OCI-LY7 (cell line): ENCODE results near the gene CEP72. TPM values are rescaled to one million over a fixed set of nuclear protein-coding genes. Genes with fewer than 3 reads are reported as not detected.

Experiments used
- BruUV-seq: library from RNA; stranded (reverse); fragments of 400-500 nt; replicated peaks from 2 replicates; lab custom pipeline; 2021; lab: Mats Ljungman, UMichigan
- CTCF ChIA-PET: fragments of 300-600 bp; sonication (Branson Sonifier 250); formaldehyde crosslinking; loops from one replicate; lab custom pipeline; 2022; ENCODE audit warnings: antibody characterized with exemption; ENCODE audit not compliant: unreplicated experiment; lab: Charles Lee
- POLR2A ChIA-PET: fragments of 300-600 bp; sonication (Branson Sonifier 250); formaldehyde crosslinking; loops from one replicate; lab custom pipeline; 2022; ENCODE audit warnings: antibody characterized with exemption; lab: Charles Lee
- DNase-seq: peaks from one replicate; pipeline ENCODE4 v3.0.0-alpha.2; 2015; ENCODE audit warnings: low spot score
- H2AFZ ChIP-seq: fragments of 200-600 bp; sonication (generic), shearing (Covaris generic); 2 replicates; pipeline ENCODE4 v1.6.1; 2014; ENCODE audit warnings: mild to moderate bottlenecking, antibody characterized with exemption, low read length, moderate library complexity
- H3K27ac ChIP-seq: fragments of 200-600 bp; sonication (generic); 2 replicates; pipeline ENCODE4 v1.5.1; 2014; ENCODE audit warnings: mixed run types, low read depth, mild to moderate bottlenecking, moderate library complexity, low read length, inconsistent platforms; ENCODE audit not compliant: poor library complexity, severe bottlenecking
- H3K36me3 ChIP-seq: fragments of 200-600 bp; sonication (generic); 2 replicates; pipeline ENCODE4 v1.6.1; 2014; ENCODE audit warnings: mild to moderate bottlenecking, antibody characterized with exemption, low read length, moderate library complexity, mixed read lengths; ENCODE audit not compliant: insufficient read depth
- H3K4me1 ChIP-seq: fragments of 200-600 bp; sonication (generic); 2 replicates; pipeline ENCODE4 v1.5.1; 2014; ENCODE audit warnings: mild to moderate bottlenecking, low read length; ENCODE audit not compliant: insufficient read depth, poor library complexity, severe bottlenecking
- H3K4me2 ChIP-seq: fragments of 200-600 bp; sonication (generic); 2 replicates; pipeline ENCODE4 v1.6.1; 2014; ENCODE audit warnings: mild to moderate bottlenecking, low read length
- H3K4me3 ChIP-seq: fragments of 200-600 bp; sonication (generic); 2 replicates; pipeline ENCODE4 v1.5.1; 2014; ENCODE audit warnings: mild to moderate bottlenecking, low read depth, low read length; ENCODE audit not compliant: poor library complexity, severe bottlenecking
- H3K79me2 ChIP-seq: fragments of 200-600 bp; sonication (generic); 2 replicates; pipeline ENCODE4 v1.6.1; 2016; ENCODE audit warnings: low read depth, mild to moderate bottlenecking, low read length, moderate library complexity, mixed read lengths; ENCODE audit not compliant: insufficient read depth
- H3K9me2 ChIP-seq: fragments of 200-600 bp; sonication (generic); 2 replicates; pipeline ENCODE4 v1.6.1; 2016; ENCODE audit warnings: mild to moderate bottlenecking, low read length, mixed read lengths; ENCODE audit not compliant: insufficient read depth
- H3K9me3 ChIP-seq: fragments of 200-600 bp; sonication (generic); 2 replicates; pipeline ENCODE4 v1.6.1; 2014; ENCODE audit warnings: mild to moderate bottlenecking, mixed run types, low read length, mixed read lengths
- H4K20me1 ChIP-seq: fragments of 200-600 bp; sonication (generic); 2 replicates; pipeline ENCODE4 v1.6.1; 2014; ENCODE audit warnings: mild to moderate bottlenecking, antibody characterized with exemption, low read length, moderate library complexity, mixed read lengths; ENCODE audit not compliant: insufficient read depth
- CTCF ChIP-seq: fragments of 200-600 bp; sonication (generic); conservative IDR thresholded peaks from 2 replicates; pipeline ENCODE4 v1.5.1; 2014; ENCODE audit warnings: mild to moderate bottlenecking, antibody characterized with exemption, low read length, moderate library complexity, mixed read lengths
- EZH2phosphoT487 ChIP-seq: fragments of 200-600 bp; sonication (generic); IDR thresholded peaks from 2 replicates; pipeline ENCODE4 v1.6.1; 2018; ENCODE audit warnings: low read depth, borderline replicate concordance, mild to moderate bottlenecking, mixed run types, antibody characterized with exemption, low read length, moderate library complexity, mixed read lengths
- intact Hi-C: fragments of 100-400 bp; cut with micrococcal nuclease; formaldehyde crosslinking; loops from one replicate; pipeline ENCODE4 v1.10.0; 2022; ENCODE audit not compliant: unreplicated experiment
- total RNA-seq, 2 experiments: library from RNA; depleted of rRNA in 1 of 2; stranded (reverse); fragments of >200 nt in 1 of 2; shearing (Covaris generic) in 1 of 2; gene quantifications; 2 replicates each; pipeline ENCODE4 v1.2.3, GENCODE V29; 2014 to 2022

CEP72 gene
- total RNA-seq, 2 experiments from 2014 or later, result 26.9 to 42.7 TPM

- ChIA-PET CTCF (no interaction called here), POLR2A (no interaction called here)
- H3K4me1 ChIP-seq, result no peaks in the 10 kb centered on the region
- no peak for DNase-seq
- no peaks in the 10 kb centered on the region for H3K9me3 ChIP-seq
- intact Hi-C loops, result no loop called here
- H3K4me3 ChIP-seq, result no peak overlapping the region
- no peaks in the 10 kb centered on the region for H3K9me2 ChIP-seq
- BruUV-seq, result no TSS peak
- H2AFZ ChIP-seq, result no peak overlapping the region
- TF ChIP-seq CTCF, result no peak
- no peak for TF ChIP-seq EZH2phosphoT487
- H3K27ac ChIP-seq, result no peak overlapping the region
- H3K36me3 ChIP-seq, result peaks cover 81% of the 10 kb centered on the region
- H4K20me1 ChIP-seq, result no peaks in the 10 kb centered on the region
- no peaks in the 10 kb centered on the region for H3K79me2 ChIP-seq
- H3K4me2 ChIP-seq, result no peak overlapping the region
Observed at GRCh38 chr5:636951-637350, 24.8 kb downstream of the CEP72 start.

- intact Hi-C loops, result no loop called here
- no TSS peak for BruUV-seq
- Histone ChIP-seq H3K9me2 (no peaks in the 10 kb centered on the region), H3K4me1 (no peaks in the 10 kb centered on the region), H4K20me1 (no peaks in the 10 kb centered on the region), H3K36me3 (peaks cover 89% of the 10 kb centered on the region), H3K79me2 (no peaks in the 10 kb centered on the region), H3K4me3 (no peak overlapping the region), H3K4me2 (no peak overlapping the region), H3K9me3 (no peaks in the 10 kb centered on the region), H2AFZ (no peak overlapping the region), H3K27ac (no peak overlapping the region)
- CTCF ChIA-PET, result no interaction called here
- DNase-seq, result no peak
- POLR2A ChIA-PET, result no interaction called here
- TF ChIP-seq EZH2phosphoT487, result no peak
- no peak for TF ChIP-seq CTCF
Observed at GRCh38 chr5:637581-638450, 25.7 kb downstream of the CEP72 start.
